Measurements from ENCODE around the gene TRIM27.
"Not testable (repeated sequence)": the region's sequence is repeated elsewhere in the genome, so short reads cannot be mapped to it uniquely, and the experiment has no call there.

The TRIM27 gene

DNA sequence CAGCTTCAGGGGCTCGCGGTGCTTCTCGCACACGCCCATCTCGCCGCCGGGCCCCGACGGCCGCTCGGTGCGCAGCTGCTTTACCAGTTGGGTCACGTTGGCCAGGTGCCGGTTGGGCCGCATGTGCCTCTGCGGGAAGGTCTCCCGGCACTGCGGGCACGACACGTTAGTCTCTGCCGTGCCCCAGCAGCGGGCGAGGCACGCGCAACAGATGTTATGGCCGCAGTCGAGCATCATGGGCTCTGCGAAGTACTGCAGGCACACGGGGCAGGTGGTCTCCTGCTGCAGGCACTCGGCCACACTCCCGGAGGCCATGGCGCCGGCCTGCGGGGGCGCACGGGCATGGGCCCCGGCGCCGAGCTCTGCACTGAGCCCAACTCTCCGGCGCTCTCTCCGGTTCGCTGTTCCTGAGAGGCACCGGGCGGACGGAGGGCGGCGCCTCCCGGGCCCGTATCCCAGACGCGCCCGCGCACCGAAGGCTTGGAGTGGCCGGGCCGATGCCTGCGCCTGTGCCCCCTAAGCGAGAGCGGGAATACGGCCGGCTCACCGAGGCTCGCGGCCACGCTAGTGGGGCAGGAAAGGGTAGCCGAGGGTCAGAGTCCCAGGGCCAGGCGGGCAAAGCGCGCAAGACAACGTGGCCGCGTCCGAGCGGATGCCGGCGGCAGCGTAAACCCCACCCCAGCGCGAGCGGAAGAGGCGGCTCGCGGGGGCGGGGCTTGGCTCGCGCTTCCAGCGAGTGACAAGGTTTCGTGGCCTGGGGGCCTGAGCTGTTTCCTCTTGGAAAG is at the start of gene TRIM27:
TRIM27 (minus strand) TSS at position 668 of the 785 bp plus-strand sequence; CDS start at position 315, 353 bp downstream.
- DNase-seq: peak; percentile 90

GRCh38 chr6:28970056-28970455 is 46.3 kb upstream of the TRIM27 start:
- DNase-seq: not testable (repeated sequence)

DNA sequence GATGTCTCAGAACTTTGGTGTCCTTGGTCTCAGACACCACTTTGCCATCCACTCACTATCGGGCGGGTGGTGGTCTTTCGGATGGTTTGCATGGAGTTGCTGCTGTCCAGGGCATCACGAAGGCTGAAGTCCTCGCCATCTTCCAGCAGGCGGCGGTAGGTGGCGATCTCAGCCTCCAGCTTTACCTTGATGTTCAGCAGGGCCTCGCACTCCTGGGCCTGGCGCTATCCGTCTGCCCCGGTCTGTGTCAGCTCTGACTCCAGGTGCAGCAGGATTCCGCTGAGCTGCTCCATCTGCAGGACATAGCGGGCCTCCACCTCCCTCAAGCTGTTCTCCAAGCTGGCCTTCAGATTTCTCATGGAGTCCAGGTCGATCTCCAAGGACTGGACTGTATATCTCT is 45.3 kb upstream of the TRIM27 start:
- no peak for DNase-seq

- no peak for DNase-seq
Measured at GRCh38 chr6:28968476-28968875, 44.7 kb upstream of the TRIM27 start.

DNA sequence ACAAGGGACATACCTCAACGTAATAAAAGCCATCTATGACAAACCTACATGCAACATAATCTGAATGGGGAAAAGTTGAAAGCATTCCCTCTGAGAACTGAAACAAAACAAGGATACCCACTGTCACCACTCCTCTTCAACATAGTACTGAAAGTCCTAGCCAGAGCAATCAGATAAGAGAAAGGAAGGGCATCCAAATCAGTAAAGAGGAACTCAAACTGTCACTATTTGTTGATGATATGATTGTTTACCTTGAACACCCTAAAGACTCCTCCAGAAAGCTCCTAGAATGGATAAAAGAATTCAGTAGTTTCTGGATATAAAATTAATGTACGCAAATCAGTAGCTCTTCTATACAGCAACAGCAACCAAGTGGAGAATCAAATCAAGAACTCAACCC is 41.9 kb upstream of the TRIM27 start:
- no peak for DNase-seq

- peak; percentile 42 for DNase-seq
Measured at GRCh38 chr6:28960846-28961500, 37.2 kb upstream of the TRIM27 start.

- DNase-seq: not testable (repeated sequence)
Measured at GRCh38 chr6:28958561-28959243, 34.9 kb upstream of the TRIM27 start.

GRCh38 chr6:28957795-28958314 is 34.1 kb upstream of the TRIM27 start:
- DNase-seq: not testable (repeated sequence)

DNA sequence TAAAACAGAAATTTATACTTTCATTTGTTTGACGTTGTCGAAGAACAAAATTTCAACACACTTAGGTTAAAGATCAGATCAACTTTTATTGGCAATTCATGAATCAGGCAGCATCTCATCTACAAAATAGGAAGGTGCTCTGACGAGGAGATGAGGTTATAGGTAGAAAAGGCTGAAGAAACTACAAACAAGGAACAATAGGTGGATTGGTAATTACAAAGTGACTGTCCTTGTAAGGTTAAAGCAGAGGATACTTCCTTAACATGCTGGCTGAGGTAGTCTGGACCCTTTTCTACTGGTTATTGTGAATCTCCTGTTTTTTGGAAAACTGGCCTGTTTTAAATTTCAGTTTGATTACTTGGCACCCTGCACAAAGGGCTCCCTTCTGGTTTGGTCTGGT is 32.5 kb upstream of the TRIM27 start:
- no peak for DNase-seq

- DNase-seq: peak; percentile 53
Measured at GRCh38 chr6:28953585-28954258, 29.9 kb upstream of the TRIM27 start.

GRCh38 chr6:28953039-28953584 is 29.3 kb upstream of the TRIM27 start:
- DNase-seq: peak; percentile 87

GRCh38 chr6:28949656-28950195 is 25.9 kb upstream of the TRIM27 start:
- not testable (repeated sequence) for DNase-seq

DNA sequence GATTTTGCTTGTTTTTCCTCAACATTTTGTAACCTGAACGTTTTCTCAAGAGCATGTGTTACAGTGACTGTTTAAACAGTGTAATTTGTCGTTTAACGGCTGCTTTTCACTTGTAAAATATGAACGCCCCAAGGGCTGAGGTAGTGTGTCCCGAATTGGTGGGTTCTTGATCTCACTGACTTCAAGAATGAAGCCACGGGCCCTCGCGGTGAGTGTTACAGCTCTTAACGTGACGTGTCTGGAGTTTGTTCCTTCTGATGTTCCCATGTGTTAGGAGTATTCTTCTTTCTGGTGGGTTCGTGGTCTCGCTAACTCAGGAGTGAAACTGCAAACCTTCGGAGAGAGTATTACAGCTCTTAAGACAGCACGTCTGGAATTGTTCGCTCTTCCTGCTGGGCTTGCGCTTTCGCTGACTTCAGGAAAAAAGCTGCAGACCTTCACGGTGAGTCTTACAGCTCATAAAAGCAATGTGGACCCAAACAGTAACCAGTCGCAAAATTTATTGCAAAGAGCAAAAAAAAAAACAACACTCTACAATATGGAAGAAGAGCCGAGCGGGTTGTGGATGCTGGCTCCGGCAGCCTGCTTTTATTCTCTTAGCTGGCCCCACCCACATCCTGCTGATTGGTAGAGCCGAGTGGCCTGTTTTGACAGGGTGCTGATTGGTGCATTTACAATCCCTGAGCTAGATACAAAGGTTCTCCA is 25.1 kb upstream of the TRIM27 start:
- DNase-seq: no peak

- DNase-seq: no peak
Measured at GRCh38 chr6:28947831-28948270, 24.1 kb upstream of the TRIM27 start.

DNA sequence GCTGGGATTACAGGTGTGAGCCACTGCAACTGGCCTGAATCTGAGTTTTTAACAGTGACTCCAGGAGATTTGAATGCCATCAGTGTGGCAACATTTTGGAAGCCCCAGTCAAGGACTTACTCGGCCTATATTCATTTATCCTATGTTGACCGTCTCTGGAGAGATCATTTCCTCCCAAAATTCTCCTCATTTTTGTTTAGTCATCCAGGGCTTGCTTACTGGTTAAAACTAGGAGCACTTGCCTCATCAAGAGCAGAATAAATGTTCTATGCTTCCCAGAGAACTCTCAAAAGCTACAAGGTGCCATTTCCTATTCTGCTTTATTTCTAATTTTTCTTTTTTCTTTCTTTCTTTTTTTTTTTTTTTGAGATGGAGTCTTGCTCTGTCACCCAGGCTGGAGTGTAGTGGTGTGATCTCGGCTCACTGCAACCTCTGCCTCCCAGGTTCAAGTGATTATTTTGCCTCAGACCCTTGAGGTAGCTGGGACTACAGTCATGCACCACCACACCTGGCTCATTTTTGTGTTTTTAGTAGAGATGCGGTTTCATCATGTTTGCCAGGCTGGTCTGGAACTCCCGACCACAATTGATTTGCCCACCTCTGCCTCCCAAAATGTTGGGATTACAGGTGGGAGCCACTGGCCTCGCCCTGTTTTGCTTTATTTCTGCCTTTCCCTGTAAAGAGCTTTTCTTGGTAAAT is 23.4 kb upstream of the TRIM27 start:
- no peak for DNase-seq

- DNase-seq: no peak
Measured at GRCh38 chr6:28945349-28945748, 21.6 kb upstream of the TRIM27 start.

- peak; percentile 92 for DNase-seq
Measured at GRCh38 chr6:28944412-28944865, 20.7 kb upstream of the TRIM27 start.

DNA sequence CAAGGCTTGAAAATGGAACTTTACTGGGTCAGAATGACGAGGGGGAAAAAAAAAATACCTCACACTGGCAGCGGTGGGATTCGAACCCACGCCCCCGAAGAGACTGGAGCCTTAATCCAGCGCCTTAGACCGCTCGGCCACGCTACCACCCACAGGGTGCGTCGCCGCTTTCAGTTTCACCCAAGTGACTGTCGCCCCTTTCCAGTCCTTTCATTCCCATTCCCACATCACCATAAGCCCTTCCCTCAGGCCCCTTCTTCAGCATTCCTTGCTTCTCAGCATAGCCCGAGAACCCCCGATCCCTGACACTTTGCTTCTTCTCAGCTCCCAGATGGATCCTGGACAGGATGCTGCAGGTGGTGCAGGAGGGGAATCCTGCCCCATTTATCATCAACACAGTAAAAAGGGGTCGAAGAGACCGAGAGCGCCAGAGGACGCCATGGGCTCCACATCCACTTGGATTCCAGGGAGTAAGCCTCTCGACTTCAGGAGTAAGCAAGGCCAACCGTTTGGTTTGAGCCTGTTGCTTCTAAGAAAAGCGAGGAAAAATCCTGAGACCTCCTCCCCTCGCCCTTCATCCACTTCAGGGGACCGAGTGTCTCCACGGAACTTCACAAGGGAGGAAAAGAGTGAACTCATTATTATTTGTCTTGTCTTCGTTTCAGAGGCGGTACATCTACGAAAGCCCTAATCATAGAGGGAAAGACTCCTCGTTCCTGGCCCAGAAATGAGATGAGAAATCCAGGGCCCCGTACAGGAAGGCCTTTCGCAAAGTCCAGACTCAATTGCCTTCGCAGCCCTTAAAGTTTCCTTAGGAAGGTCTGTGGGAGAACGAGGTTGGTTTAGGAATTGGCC is 20.0 kb upstream of the TRIM27 start:
- DNase-seq: peak; percentile 84

DNA sequence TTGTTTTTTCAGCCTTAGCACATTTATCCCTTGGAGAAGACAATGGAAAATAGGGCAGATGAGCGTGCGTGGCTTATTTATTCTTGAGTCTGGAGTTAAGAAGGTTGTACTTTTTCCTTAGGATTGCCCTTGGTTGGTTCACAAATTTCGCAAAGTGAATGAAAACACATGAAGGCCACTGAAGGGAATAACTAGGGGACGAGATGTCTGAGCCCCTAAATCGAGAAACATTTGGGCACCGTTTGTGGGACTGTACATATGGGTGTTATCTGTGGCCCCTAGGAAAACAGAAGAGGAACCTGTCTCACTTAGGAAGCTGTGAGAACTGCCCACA is 19.4 kb upstream of the TRIM27 start:
- no peak for DNase-seq
